Choroid plexus epithelial cell (primary cell): ENCODE data around the gene CCDC88C.

Experiments
- DNase-seq: peaks from one replicate; pipeline ENCODE4 v3.0.0-alpha.2; 2010; ENCODE audit warnings: low read depth
- H3K4me3 ChIP-seq: 2 replicates; pipeline ENCODE4 v1.5.1; 2011; ENCODE audit warnings: low read depth, mild to moderate bottlenecking, control low read depth, low read length, moderate library complexity
- CTCF ChIP-seq: conservative IDR thresholded peaks from 2 replicates; pipeline ENCODE4 v1.5.1; 2011; ENCODE audit warnings: low read depth, mild to moderate bottlenecking, control low read depth, inconsistent platforms, low read length, moderate library complexity

CCDC88C gene

GRCh38 chr14:91337699-91338335 lies 79.8 kb downstream of the CCDC88C start:
- H3K4me3 ChIP-seq: no peak overlapping the region
- DNase-seq: no peak
- TF ChIP-seq CTCF: no peak

GRCh38 chr14:91336093-91336450 lies 81.5 kb downstream of the CCDC88C start:
- H3K4me3 ChIP-seq: no peak overlapping the region
- no peak for TF ChIP-seq CTCF
- DNase-seq: no peak

- TF ChIP-seq CTCF: no peak
- DNase-seq: no peak
- H3K4me3 ChIP-seq: no peak overlapping the region
These were observed 82.2 kb downstream of the CCDC88C start for GRCh38 chr14:91335191-91336092.

- DNase-seq: no peak
These were observed 84.0 kb downstream of the CCDC88C start for GRCh38 chr14:91333650-91334039.

GRCh38 chr14:91332986-91333649 lies 84.5 kb downstream of the CCDC88C start:
- no peak overlapping the region for H3K4me3 ChIP-seq
- no peak for TF ChIP-seq CTCF
- DNase-seq: no peak

More at GRCh38 chr14:91333650-91334039, 84.0 kb downstream of the CCDC88C start:
- no peak overlapping the region for H3K4me3 ChIP-seq
- no peak for TF ChIP-seq CTCF

GRCh38 chr14:91332171-91332985 lies 85.2 kb downstream of the CCDC88C start:
- H3K4me3 ChIP-seq: no peak overlapping the region
- DNase-seq: no peak
- TF ChIP-seq CTCF: no peak
